ENCODE measurements around the gene MCUB.
"Not testable (repeated sequence)": the region's sequence is repeated elsewhere in the genome, so short reads cannot be mapped to it uniquely, and the experiment has no call there.

MCUB gene

GRCh38 chr4:109579997-109580396, 20.0 kb downstream of the MCUB start:
- DNase-seq = not testable (repeated sequence)

DNA sequence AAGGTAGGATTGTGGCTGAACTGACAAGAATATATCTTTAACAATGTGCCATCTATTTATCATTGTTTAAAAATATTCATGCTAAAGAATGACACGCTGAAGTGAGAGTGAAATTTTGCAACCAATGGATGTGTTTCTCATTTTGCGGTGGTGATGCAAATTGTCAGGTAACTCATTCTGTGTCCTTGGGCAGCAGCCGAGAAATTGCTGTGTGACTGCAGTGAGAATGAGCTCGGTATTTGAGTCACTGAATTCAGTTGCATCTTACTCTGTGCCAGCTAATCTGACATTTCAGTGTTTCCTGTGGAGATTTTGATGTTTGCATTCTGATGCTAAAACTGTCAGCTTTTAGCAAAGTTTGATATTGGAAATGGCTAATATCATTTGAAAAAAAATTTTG, 28.1 kb downstream of the MCUB start:
- DNase-seq = no peak

DNA sequence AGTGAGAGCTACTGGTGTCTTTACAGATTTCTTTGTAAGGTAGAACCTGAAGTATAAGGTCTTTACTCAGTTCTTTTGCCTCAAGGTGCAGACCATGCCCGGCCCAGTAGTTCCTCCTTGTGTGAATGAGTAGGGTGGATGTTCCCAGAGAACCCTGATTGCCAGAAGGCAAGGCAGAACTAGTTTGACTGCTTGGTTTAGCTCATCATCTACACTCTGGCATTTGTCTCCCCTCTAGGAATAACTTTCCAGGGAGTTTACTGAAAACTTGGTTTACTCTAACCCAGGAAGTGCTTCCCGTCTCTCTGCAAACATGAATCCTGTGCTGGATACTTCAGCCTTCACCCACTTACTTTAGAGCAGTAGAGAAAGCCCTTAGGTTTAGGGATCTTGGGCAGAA, 29.1 kb downstream of the MCUB start:
- no peak for DNase-seq

- DNase-seq = no peak
Observed at GRCh38 chr4:109589605-109590004, 29.6 kb downstream of the MCUB start.

DNA sequence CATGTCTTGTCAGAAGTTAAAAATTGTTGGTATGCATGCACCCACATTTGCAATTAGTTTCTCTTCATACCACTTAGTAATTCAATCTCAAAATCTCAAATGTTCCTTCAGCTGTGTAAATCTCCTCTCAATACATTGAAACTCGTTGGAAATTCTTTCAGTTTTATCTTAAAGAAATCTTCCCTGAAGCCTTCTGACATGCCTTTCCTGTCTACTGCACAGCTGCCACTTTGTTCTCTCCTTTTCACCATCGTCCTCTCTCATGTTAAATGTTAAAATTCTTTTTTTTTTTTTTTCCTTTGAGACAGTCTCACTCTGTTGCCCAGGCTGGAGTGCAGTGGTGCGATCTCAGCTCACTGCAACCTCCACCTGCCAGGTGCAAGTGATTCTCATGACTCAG, 30.9 kb downstream of the MCUB start:
- DNase-seq = no peak

DNA sequence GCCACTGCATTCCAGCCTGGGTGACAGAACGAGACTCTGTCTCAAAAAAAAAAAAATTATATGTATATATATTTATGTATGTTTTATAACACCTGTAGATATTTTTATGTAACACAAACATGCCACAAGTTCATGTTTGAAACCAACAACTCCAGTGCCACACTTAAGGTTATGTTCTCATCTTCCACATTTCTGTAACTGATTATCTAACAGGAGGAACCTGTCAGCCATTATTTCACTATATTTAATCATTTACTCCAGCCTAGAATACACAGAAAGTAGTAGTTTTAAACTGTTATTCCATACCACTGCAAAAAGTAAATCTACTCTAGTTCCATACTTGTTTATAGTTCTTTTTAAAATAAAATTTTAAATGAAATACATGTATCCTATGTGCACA, 32.3 kb downstream of the MCUB start:
- DNase-seq = no peak

GRCh38 chr4:109595123-109595522, 35.1 kb downstream of the MCUB start:
- DNase-seq = not testable (repeated sequence)

DNA sequence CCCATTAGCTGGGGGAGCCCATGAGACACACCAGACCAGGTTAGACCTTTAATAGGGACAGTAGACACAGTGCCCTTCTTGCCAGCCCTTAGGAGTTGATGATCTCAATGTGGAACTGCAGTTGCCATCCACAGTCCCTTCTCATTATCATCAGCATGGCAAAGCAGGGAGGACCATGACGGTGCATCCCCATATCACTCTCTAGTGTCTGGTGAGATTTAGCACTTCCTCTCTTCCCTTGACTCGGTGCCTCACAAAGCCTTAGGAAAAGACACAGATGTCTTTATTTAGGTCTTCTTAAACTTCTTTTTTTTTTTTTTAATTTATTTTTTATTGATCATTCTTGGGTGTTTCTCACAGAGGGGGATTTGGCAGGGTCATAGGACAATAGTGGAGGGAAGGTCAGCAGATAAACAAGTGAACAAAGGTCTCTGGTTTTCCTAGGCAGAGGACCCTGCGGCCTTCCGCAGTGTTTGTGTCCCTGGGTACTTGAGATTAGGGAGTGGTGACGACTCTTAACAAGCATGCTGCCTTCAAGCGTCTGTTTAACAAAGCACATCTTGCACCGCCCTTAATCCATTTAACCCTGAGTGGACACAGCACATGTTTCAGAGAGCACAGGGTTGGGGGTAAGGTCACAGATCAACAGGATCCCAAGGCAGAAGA, 36.5 kb downstream of the MCUB start:
- not testable (repeated sequence) for DNase-seq

DNA sequence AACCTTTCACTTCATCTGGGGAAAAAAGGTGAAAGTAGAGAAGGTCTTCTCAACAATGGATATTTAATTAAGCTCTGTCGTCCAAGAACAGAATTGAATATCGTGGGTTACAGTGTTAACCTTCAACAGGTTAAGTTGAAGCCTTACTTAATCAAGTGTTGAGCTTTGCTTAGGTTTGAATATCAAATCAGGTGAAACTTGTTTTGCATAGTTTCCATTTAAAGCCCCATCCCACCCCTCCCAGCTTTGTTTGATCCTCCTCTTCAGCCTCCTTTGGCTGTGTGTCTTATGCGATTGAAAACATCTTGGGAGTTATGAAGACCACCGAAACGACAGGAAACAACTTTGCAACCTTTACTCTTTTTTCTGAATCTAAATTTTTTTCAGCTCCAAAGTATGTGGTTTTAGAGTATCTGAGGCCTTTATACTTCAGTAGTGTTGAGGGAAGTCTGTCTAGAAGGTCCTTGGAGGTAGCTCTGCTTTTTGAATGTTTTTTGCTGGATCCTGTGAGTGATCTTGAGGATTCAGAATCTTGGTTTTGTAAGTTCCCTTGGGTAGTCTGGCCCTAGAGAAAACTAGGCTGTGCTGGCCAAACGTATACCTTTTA, 39.1 kb downstream of the MCUB start:
- DNase-seq = no peak

GRCh38 chr4:109600431-109600830, 40.4 kb downstream of the MCUB start:
- no peak for DNase-seq

DNA sequence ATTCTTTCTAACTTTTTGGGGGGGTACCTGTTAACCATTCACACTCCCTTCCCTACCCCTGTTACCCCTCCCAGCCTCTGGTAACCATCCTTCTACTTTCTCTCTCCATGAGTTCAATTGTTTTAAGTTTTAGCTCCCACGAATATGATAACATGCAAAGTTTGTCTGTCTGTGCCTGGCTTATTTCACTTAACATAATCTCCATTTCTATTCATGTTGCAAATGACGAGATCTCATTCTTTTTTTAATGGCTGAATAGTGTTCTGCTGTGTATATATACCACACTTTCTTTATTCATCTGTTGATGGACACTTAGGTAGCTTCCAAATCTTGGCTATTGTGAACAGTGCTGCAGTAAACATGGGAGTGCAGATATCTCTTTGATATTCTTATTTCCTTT, 41.3 kb downstream of the MCUB start:
- DNase-seq = no peak

GRCh38 chr4:109607976-109608375, 47.9 kb downstream of the MCUB start:
- DNase-seq = no peak

- no peak for DNase-seq
Observed at GRCh38 chr4:109608879-109609278, 48.8 kb downstream of the MCUB start.

GRCh38 chr4:109609431-109609830, 49.4 kb downstream of the MCUB start:
- no peak for DNase-seq

DNA sequence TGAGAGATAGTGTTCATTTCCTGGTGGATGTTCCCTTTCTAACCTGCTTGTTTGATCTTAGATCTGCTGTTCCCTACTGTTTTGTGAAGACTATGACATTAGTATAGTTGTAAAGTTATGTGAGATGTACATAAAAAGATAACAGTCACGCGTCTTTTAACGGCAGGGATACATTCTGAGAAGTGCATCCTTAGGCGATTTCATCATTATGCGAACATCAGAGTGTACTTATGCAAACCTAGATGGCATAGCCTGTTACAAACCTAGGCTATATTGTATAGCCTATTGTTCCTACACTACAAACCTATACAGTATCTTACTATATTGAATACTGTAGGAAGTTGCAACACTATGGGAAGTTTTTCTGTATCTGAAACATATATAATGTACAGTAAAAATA, 50.4 kb downstream of the MCUB start:
- no peak for DNase-seq

DNA sequence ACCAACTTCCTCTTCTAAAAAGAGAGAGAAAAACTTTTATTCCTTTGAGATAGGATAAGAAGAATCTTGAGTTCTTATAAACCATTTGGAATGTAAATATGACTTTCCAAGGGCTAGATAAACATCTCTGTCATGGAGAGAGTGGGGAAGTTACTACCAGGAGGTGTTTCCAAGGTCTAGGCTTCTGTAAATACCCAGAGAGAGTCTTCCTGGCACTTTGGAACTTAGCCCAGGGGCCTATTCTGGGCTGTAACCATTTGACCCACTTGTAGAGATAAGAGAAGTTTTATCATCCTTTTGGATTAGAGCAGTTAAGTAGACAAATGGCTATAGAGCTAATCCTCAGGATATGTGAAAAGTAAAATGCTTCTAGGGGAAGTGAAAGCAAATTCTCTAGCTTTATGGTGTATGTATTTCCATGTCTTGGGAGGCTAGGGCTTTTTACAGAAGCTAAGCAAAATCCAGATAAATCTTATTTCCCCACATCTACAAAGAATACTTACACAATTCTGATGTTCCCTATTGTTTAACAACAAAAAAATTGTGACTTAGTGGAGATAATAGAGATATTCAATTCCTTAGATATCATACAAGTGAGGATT, 51.1 kb downstream of the MCUB start:
- DNase-seq = no peak

DNA sequence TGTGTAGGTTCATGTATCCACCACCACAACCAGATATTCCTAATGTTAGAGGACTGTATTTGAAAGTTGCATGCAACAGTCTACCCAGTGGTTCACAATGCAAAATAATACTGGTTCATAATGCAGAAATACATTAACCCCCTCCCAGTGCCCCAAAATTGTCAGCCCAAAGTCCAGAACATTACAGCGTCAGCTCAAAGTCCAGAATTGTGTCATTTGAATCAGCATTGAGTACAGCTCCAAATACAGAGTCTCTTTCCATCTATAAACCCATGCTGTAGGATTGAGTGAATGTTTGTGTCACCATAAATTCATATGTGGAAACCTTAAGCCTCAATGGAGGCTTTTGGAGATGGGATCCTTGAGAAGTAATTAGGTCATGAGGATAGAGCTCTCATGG, 54.0 kb downstream of the MCUB start:
- DNase-seq = no peak

GRCh38 chr4:109614466-109614865, 54.4 kb downstream of the MCUB start:
- DNase-seq = no peak

DNA sequence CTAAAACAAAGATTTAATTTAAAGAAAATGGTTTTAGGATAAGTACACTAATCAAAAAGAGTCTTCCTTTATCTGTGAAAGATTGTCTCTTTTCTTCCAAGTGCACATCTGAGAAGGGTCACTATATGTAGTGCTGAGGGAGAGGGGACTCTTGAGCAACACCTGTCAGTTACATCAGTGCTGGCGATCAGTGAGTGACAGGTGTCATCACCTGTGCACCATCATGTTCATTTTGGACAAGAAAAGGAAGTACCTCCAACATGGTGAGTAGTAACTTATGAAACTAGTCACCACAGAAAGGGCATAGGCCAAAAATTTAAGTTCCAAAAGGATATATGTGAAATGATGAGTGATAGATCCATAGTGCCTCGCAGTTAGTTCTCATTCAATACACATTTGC, 55.7 kb downstream of the MCUB start:
- DNase-seq = no peak

- DNase-seq = no peak
Observed at GRCh38 chr4:109616243-109616642, 56.2 kb downstream of the MCUB start.

GRCh38 chr4:109622626-109623025, 62.6 kb downstream of the MCUB start:
- no peak for DNase-seq

DNA sequence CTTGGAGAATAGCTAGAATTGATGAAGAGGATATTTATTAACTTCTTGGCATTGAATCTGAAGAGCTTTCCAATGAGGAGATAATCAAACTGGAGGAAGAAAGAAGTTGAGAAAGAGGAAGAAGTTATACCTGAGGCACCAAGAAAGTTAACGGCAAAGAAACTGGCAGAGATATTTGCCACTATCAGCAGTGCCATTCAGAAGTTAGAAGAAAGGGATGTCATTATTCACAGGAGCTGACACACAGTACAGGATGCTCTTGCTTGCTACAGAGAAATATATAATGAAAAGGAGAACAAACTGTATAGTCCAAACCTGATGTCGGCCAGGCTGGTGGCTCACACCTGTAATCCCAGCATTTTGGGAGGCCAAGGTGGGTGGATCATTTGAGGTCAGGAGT, 64.5 kb downstream of the MCUB start:
- no peak for DNase-seq

- DNase-seq = no peak
Observed at GRCh38 chr4:109627361-109627760, 67.3 kb downstream of the MCUB start.

- DNase-seq = no peak
Observed at GRCh38 chr4:109629775-109630174, 69.7 kb downstream of the MCUB start.

Measured in C1 segment of cervical spinal cord (tissue), 14 donors.